HG03060 (cell line): ENCODE data around the gene RAB11FIP4.
"Not testable (repeated sequence)": the region's sequence is repeated elsewhere in the genome, so short reads cannot be mapped to it uniquely, and the experiment has no call there.

Experiments
- ATAC-seq: cut with Tn5 transposase; IDR thresholded peaks from one replicate; pipeline ENCODE4 v1.9.1; 2021; ENCODE audit warnings: low read depth, moderate number of reproducible peaks; ENCODE audit not compliant: unreplicated experiment

The RAB11FIP4 gene

GRCh38 chr17:31428512-31428911 lies 37.0 kb downstream of the RAB11FIP4 start:
- ATAC-seq = no peak

- no peak for ATAC-seq
Observed at GRCh38 chr17:31431098-31431851, 39.8 kb downstream of the RAB11FIP4 start.

- no peak for ATAC-seq
Observed at GRCh38 chr17:31431852-31432658, 40.6 kb downstream of the RAB11FIP4 start.

- no peak for ATAC-seq
Observed at GRCh38 chr17:31433091-31433790, 41.8 kb downstream of the RAB11FIP4 start.

GRCh38 chr17:31433811-31434726 lies 42.6 kb downstream of the RAB11FIP4 start:
- ATAC-seq = no peak

- ATAC-seq = no peak
Observed at GRCh38 chr17:31434727-31435050, 43.2 kb downstream of the RAB11FIP4 start.

- no peak for ATAC-seq
Observed at GRCh38 chr17:31435581-31435980, 44.1 kb downstream of the RAB11FIP4 start.

- ATAC-seq = no peak
Observed at GRCh38 chr17:31437720-31438400, 46.4 kb downstream of the RAB11FIP4 start.

GRCh38 chr17:31439716-31440115 lies 48.2 kb downstream of the RAB11FIP4 start:
- no peak for ATAC-seq

GRCh38 chr17:31442276-31442675 lies 50.8 kb downstream of the RAB11FIP4 start:
- ATAC-seq = no peak

GRCh38 chr17:31442856-31443255 lies 51.4 kb downstream of the RAB11FIP4 start:
- not testable (repeated sequence) for ATAC-seq

- no peak for ATAC-seq
Observed at GRCh38 chr17:31443386-31443785, 51.9 kb downstream of the RAB11FIP4 start.

- no peak for ATAC-seq
Observed at GRCh38 chr17:31444026-31444425, 52.6 kb downstream of the RAB11FIP4 start.

- ATAC-seq = no peak
Observed at GRCh38 chr17:31446195-31446967, 54.9 kb downstream of the RAB11FIP4 start.

GRCh38 chr17:31448467-31449077 lies 57.1 kb downstream of the RAB11FIP4 start:
- no peak for ATAC-seq

- ATAC-seq = no peak
Observed at GRCh38 chr17:31449111-31449510, 57.6 kb downstream of the RAB11FIP4 start.

- no peak for ATAC-seq
Observed at GRCh38 chr17:31449746-31450145, 58.3 kb downstream of the RAB11FIP4 start.

GRCh38 chr17:31452101-31452500 lies 60.6 kb downstream of the RAB11FIP4 start:
- no peak for ATAC-seq
